ENCODE results near the gene ATP5ME. TPM values are rescaled to one million over a fixed set of nuclear protein-coding genes. Genes with fewer than 3 reads are reported as not detected.

The ATP5ME gene
- polyA plus RNA-seq, 3 donors from 2014 or later, result 466 to 581 (median 532) TPM

DNA sequence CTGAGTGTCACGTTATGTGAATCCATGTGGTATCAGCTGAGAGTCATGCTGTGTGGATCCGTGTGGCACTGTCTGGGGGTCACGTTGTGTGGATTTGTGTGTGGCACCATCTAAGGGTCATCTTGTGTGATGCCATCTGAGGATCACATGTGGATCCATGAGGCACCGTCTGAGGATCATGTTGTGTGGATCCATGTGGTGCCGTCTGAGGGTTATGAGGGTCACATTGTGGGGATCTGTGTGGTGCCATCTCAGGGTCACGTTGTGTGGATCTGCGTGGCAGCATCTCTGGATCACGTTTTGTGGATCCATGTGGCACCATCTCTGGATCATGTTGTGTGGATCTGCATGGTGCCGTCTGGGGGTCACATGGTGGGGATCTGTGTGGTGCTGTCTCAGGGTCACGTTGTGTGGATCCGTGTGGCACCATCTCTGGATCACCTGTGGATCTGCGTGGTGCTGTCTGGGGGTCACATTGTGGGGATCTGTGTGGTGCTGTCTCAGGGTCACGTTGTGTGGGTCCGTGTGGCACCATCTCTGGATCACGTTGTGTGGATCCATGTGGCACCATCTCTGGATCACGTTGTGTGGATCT is 41.8 kb downstream of the ATP5ME start:
- Mint-ChIP-seq H3K9me3 (peaks cover 0 to 3% (median 0%) of the 10 kb centered on the region in 6 donors), H3K27ac (no peak overlapping the region), H3K4me3 (no peak overlapping the region), H3K4me1 (no peaks in the 10 kb centered on the region), H3K36me3 (no peaks in the 10 kb centered on the region), H3K27me3 (ENCODE audit: low read depth in 3 of 3) (peaks cover 0 to 3% (median 0%) of the 10 kb centered on the region in 3 donors)
- no peak for DNase-seq

DNA sequence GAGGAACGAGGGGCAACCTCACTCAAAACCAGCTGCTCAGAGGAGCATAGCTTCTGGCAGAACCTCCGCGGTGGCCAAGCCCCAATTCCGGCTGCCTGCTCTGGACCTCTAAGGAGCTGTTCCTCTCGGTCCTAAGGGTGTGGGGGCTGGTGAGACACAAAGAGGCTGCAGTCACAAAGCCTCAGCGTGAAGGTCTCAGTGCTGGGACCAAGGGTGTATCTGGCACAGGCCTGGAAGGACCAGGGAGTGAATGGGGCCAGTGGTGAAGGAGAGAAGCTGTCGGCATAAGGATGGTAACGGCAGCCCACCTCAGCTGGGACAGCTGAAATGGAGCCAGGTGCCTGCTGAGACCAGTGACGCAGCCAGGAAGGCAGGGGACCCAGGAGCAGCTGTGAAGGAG is 43.4 kb downstream of the ATP5ME start:
- DNase-seq, result no peak
- Mint-ChIP-seq H3K4me1 (no peaks in the 10 kb centered on the region), H3K27ac (no peak overlapping the region), H3K27me3 (ENCODE audit: low read depth in 3 of 3) (peaks cover 0 to 3% (median 0%) of the 10 kb centered on the region in 3 donors), H3K4me3 (no peak overlapping the region), H3K9me3 (peaks cover 0 to 3% (median 0%) of the 10 kb centered on the region in 6 donors), H3K36me3 (no peaks in the 10 kb centered on the region)

DNA sequence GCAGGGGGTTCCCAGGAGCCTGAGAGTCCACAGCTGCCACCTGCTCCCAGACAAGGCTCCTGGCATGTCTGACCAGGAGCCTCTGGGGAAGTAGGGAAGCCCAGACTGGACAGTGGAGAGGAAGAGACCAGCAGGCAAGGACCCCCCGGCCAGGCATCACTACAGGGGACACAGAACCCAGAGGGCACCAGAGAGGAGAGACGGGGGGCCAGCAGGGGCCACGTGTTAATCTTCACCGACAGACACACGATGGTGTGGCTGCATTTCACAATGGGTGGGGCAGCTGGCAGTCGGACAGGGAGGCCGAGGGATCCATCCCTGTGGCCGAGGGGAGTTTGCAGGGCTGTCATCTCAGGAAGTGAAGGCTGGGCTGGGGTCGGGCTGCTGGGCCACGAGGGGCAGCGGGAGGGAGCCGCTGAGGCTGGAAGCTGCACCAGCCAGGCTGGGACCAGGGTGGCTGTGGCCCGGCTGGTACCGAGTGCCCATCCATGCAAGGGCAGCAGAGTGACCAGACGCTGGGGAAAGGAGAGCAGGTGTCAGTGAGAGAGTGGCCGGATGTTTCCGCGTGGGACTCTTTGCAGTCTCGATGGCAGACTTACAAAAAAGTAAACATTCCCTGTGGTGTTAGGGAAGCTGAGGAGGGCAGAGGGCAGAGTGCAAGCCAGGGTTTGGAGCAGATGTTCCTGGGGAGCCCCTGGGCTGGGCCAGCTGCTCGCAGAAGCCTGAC is 44.0 kb downstream of the ATP5ME start:
- H3K36me3 Mint-ChIP-seq, result no peaks in the 10 kb centered on the region
- no peak for DNase-seq
- no peaks in the 10 kb centered on the region for H3K4me1 Mint-ChIP-seq
- H3K27me3 Mint-ChIP-seq (ENCODE audit: low read depth in 3 of 3), result peaks cover 0 to 3% (median 0%) of the 10 kb centered on the region in 3 donors
- no peak overlapping the region for H3K27ac Mint-ChIP-seq
- H3K9me3 Mint-ChIP-seq, result peaks cover 0 to 3% (median 0%) of the 10 kb centered on the region in 6 donors
- H3K4me3 Mint-ChIP-seq, result no peak overlapping the region

DNA sequence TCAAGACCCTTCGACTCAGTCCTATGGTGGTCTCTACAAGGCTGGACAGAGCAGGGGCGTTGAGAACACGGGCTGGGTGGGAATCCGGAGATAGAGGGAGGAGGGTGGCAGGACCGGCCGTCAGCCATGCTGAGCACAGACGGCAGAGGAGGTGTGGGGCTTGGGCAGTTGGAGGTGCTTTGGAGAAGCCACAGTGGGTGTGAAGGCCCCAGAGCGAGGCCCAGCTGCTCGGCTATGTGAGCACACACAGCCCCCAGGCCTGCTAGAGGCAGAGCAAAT is 44.5 kb downstream of the ATP5ME start:
- no peak overlapping the region for H3K27ac Mint-ChIP-seq
- no peaks in the 10 kb centered on the region for H3K4me1 Mint-ChIP-seq
- no peak for DNase-seq
- H3K4me3 Mint-ChIP-seq, result no peak overlapping the region
- peaks cover 0 to 3% (median 0%) of the 10 kb centered on the region in 6 donors for H3K9me3 Mint-ChIP-seq
- peaks cover 0 to 3% (median 0%) of the 10 kb centered on the region in 3 donors for H3K27me3 Mint-ChIP-seq (ENCODE audit: low read depth in 3 of 3)
- no peaks in the 10 kb centered on the region for H3K36me3 Mint-ChIP-seq

DNA sequence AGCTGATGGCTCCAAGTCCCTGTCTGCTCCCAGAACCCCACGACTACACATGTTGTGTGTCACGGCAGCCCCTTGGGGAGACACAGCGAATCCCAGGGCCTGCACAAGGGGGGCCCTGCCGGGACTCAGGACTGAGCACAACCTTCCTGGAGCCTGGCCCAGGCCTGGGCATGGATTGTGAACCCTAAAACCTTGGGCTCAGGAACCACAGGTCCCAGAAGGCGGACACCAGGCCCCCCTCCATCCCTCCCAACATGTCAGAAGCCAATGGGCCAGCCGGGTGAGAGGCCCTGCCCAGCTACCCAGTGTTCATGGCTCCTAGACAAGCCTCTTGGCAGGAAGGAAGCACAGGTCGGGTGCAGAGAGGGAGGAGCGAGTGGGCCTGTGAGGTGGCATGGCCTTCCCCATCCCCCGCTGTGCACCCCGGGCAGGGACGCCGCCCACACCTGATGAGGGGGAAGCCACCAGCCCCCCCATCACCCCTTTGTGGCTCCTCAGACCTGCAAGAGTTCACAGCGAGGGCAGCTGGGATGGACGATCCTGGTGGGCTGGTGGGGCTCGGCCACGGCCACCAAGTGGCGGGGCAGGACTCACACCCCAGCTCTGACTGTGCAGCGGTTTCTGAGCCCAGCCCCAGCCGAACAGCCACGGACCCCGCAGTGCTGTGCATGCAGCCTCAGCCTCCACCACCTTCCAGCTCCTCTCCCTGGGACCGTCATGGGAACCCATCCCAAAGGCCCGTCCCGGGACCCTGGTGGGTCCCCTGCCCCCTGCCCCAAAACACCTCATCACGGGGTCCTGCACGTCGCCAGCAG is 45.0 kb downstream of the ATP5ME start:
- no peaks in the 10 kb centered on the region for H3K4me1 Mint-ChIP-seq
- H3K36me3 Mint-ChIP-seq, result no peaks in the 10 kb centered on the region

DNA sequence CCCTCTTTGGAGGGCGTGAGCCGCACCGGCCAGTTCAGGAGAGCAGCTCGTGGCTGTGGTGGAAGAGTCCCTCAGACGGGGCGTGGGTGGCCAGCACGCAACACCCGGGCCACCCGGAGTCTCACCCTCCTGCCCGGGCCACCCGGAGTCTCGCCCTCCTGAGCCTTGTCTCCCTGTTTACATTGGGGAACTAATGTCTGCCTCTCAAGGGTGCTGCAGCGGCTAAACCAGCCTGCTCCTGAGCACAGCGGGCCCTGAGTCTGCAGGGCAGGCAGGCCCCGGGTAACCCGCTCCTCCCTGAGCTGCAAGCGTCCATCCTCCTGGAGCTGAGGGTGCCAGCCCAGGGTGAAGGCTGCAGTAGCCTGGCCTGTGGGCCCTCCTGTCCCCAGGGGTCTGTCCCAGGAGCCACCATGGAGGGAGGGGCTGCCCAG is 45.8 kb downstream of the ATP5ME start:
- Mint-ChIP-seq H3K36me3 (no peaks in the 10 kb centered on the region), H3K27ac (no peak overlapping the region), H3K4me3 (no peak overlapping the region), H3K9me3 (peaks cover 0 to 3% (median 0%) of the 10 kb centered on the region in 6 donors), H3K27me3 (ENCODE audit: low read depth in 3 of 3) (peaks cover 0 to 3% (median 0%) of the 10 kb centered on the region in 3 donors), H3K4me1 (no peaks in the 10 kb centered on the region)
- DNase-seq, result no peak

More for the DNA sequence above, 45.0 kb downstream of the ATP5ME start:
- Mint-ChIP-seq H3K27ac (no peak overlapping the region), H3K4me3 (no peak overlapping the region), H3K27me3 (ENCODE audit: low read depth in 3 of 3) (peaks cover 0 to 3% (median 0%) of the 10 kb centered on the region in 3 donors), H3K9me3 (peaks cover 0 to 3% (median 0%) of the 10 kb centered on the region in 6 donors)
- DNase-seq, result no peak

- Mint-ChIP-seq H3K36me3 (no peaks in the 10 kb centered on the region), H3K27me3 (ENCODE audit: low read depth in 3 of 3) (peaks cover 0 to 3% (median 0%) of the 10 kb centered on the region in 3 donors), H3K27ac (no peak overlapping the region), H3K4me1 (no peaks in the 10 kb centered on the region), H3K4me3 (no peak overlapping the region), H3K9me3 (peaks cover 0 to 3% (median 0%) of the 10 kb centered on the region in 6 donors)
- DNase-seq, result no peak
Measured at GRCh38 chr4:627347-628125, 46.5 kb downstream of the ATP5ME start.

- no peaks in the 10 kb centered on the region for H3K36me3 Mint-ChIP-seq
- H3K4me3 Mint-ChIP-seq, result no peak overlapping the region
- H3K27me3 Mint-ChIP-seq (ENCODE audit: low read depth in 3 of 3), result peaks cover 0 to 6% (median 0%) of the 10 kb centered on the region in 3 donors
- no peak overlapping the region for H3K27ac Mint-ChIP-seq
- H3K9me3 Mint-ChIP-seq, result peaks cover 0 to 2% (median 0%) of the 10 kb centered on the region in 6 donors
- no peak for DNase-seq
- no peaks in the 10 kb centered on the region for H3K4me1 Mint-ChIP-seq
Measured at GRCh38 chr4:626201-627091, 47.6 kb downstream of the ATP5ME start.

- H3K36me3 Mint-ChIP-seq, result no peaks in the 10 kb centered on the region
- no peaks in the 10 kb centered on the region for H3K4me1 Mint-ChIP-seq
Measured at GRCh38 chr4:625631-626161, 48.4 kb downstream of the ATP5ME start.

GRCh38 chr4:624705-625590 is 49.1 kb downstream of the ATP5ME start, which contains the start of gene PDE6B:
PDE6B (plus strand) TSS chr4:625573; CDS start chr4:625627, 54 bp downstream.
- H3K9me3 Mint-ChIP-seq, result no peaks in the 10 kb centered on the region
- no peak for DNase-seq
- H3K36me3 Mint-ChIP-seq, result no peaks in the 10 kb centered on the region
- peaks cover 0 to 4% (median 3%) of the 10 kb centered on the region in 3 donors for H3K27me3 Mint-ChIP-seq (ENCODE audit: low read depth in 3 of 3)
- no peak within 1 kb of the TSS for H3K4me3 Mint-ChIP-seq
- no peak within 1 kb of the TSS for H3K27ac Mint-ChIP-seq
- no peaks in the 10 kb centered on the region for H3K4me1 Mint-ChIP-seq

More at GRCh38 chr4:625631-626161, 48.4 kb downstream of the ATP5ME start:
- Mint-ChIP-seq H3K27me3 (ENCODE audit: low read depth in 3 of 3) (peaks cover 0 to 4% (median under 1%) of the 10 kb centered on the region in 3 donors), H3K27ac (no peak overlapping the region), H3K9me3 (no peaks in the 10 kb centered on the region), H3K4me3 (no peak overlapping the region)
- DNase-seq, result no peak

DNA sequence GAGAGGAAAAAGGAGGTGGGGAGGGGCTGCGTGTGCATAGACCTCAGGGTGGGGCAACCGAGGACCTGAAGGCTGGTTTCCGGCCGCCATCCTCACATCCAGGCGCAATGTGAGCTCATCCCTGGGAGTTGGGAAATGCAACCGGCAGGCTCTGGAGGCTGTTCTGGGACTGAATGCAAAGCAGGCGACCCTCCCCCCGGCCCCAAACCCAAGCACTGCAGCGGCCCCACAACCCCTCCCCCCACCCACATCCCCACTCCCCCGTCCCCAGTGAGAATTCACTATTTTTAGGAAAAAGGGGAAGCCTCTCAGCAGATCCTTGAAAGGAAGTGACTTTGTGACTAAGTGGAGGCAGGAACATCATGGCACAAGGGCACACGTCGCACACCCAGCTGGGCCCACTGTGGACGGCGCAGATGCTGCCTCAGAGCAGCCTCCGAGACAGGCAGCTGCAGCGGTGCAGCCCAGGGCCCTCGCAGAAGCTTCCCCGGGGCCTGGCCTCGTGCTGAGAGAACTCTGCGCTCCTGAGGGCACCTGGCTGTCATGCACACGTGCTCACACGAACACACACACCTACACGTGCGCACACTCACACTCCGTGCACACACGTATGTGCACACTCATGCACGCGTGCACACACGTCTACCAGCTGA is 50.0 kb downstream of the ATP5ME start:
- Mint-ChIP-seq H3K4me3 (no peak overlapping the region), H3K36me3 (no peaks in the 10 kb centered on the region), H3K27me3 (ENCODE audit: low read depth in 3 of 3) (peaks cover 0 to 4% (median 3%) of the 10 kb centered on the region in 3 donors), H3K27ac (no peak overlapping the region), H3K4me1 (no peaks in the 10 kb centered on the region), H3K9me3 (no peaks in the 10 kb centered on the region)
- no peak for DNase-seq
